SK-N-SH (cell line): ENCODE data around the gene MAP4K4.

Source experiments
- ELF1 ChIP-seq: IDR thresholded peaks from 2 replicates; pipeline ENCODE4 v1.4.0; 2012
- FOSL2 ChIP-seq: IDR thresholded peaks from 2 replicates; pipeline ENCODE4 v1.4.0; 2012; ENCODE audit warnings: low read depth, mild to moderate bottlenecking, moderate library complexity, borderline replicate concordance
- FOXJ3 ChIP-seq: sonication (generic); formaldehyde crosslinking; IDR thresholded peaks from 2 replicates; pipeline ENCODE4 v1.5.1; 2020; ENCODE audit warnings: mild to moderate bottlenecking, missing genetic modification reagents
- FOXM1 ChIP-seq: IDR thresholded peaks from 2 replicates; pipeline ENCODE4 v1.4.0; 2012; ENCODE audit warnings: low read depth, mild to moderate bottlenecking
- MXI1 ChIP-seq: IDR thresholded peaks from 2 replicates; pipeline ENCODE4 v1.6.1; 2012; ENCODE audit warnings: mild to moderate bottlenecking, low read depth, low read length, improper control_type of control experiment
- POLR2AphosphoS5 ChIP-seq: IDR thresholded peaks from 2 replicates; pipeline ENCODE4 v1.6.1; 2012; ENCODE audit warnings: low read depth, low read length
- RAD21 ChIP-seq: IDR thresholded peaks from 2 replicates; pipeline ENCODE4 v1.6.1; 2012; ENCODE audit warnings: mild to moderate bottlenecking, low read length
- RCOR1 ChIP-seq: fragments of 150-350 bp; IDR thresholded peaks from 2 replicates; pipeline ENCODE4 v1.6.1; 2017; ENCODE audit warnings: antibody characterized with exemption, low read length
- RFX5 ChIP-seq: IDR thresholded peaks from 2 replicates; pipeline ENCODE4 v1.6.1; 2012; ENCODE audit warnings: mild to moderate bottlenecking, improper control_type of control experiment, low read length
- SIN3A ChIP-seq: IDR thresholded peaks from 2 replicates; pipeline ENCODE4 v1.6.1; 2012; ENCODE audit warnings: low read depth, mild to moderate bottlenecking, low read length, moderate library complexity, borderline replicate concordance
- TF ChIP-seq, protein P1 (sequence below): IDR thresholded peaks from 2 replicates; pipeline ENCODE4 v1.6.1; 2012; ENCODE audit warnings: mild to moderate bottlenecking, low read depth, low read length, moderate library complexity
- TF ChIP-seq, protein P2 (sequence below): fragments of 200-600 bp; sonication (generic); IDR thresholded peaks from 2 replicates; pipeline ENCODE4 v1.6.1; 2017; ENCODE audit warnings: antibody characterized with exemption, mild to moderate bottlenecking, moderate library complexity
- TF ChIP-seq, protein P3 (sequence below): IDR thresholded peaks from 2 replicates; pipeline ENCODE4; 2012
- TF ChIP-seq, protein P4 (sequence below): IDR thresholded peaks from 2 replicates; pipeline ENCODE4 v1.4.0; 2012; ENCODE audit warnings: low read depth

DNA sequence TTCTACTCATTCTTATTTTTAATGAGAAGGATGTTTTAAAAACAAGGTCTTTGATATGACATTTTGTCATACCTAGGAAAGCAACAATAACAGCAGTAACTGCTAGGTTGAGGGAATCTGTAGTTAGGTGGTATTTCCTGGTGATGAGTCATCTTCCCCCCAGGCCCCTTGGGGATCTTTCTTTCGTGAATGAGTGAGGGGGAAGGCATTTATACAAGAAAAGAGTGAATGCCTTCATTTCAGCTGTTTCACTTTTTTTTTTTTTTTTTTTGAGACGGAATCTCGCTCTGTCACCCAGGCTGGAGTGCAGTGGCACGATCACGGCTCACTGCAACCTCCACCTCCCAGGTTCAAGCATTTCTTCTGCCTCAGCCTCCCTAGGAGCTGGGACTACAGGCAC, 108.6 kb downstream of the MAP4K4 start:
- TF ChIP-seq ELF1 (no peak), RAD21 (no peak), RFX5 (no peak), FOSL2 (peak; percentile 78), SIN3A (0 out of 2 replicates have a peak, but pooled peaks have one; percentile 43), FOXM1 (no peak), RCOR1 (no peak), POLR2AphosphoS5 (no peak), MXI1 (no peak), FOXJ3 (CRISPR knock-in tag) (no peak)
- TF ChIP-seq, protein P1, sequence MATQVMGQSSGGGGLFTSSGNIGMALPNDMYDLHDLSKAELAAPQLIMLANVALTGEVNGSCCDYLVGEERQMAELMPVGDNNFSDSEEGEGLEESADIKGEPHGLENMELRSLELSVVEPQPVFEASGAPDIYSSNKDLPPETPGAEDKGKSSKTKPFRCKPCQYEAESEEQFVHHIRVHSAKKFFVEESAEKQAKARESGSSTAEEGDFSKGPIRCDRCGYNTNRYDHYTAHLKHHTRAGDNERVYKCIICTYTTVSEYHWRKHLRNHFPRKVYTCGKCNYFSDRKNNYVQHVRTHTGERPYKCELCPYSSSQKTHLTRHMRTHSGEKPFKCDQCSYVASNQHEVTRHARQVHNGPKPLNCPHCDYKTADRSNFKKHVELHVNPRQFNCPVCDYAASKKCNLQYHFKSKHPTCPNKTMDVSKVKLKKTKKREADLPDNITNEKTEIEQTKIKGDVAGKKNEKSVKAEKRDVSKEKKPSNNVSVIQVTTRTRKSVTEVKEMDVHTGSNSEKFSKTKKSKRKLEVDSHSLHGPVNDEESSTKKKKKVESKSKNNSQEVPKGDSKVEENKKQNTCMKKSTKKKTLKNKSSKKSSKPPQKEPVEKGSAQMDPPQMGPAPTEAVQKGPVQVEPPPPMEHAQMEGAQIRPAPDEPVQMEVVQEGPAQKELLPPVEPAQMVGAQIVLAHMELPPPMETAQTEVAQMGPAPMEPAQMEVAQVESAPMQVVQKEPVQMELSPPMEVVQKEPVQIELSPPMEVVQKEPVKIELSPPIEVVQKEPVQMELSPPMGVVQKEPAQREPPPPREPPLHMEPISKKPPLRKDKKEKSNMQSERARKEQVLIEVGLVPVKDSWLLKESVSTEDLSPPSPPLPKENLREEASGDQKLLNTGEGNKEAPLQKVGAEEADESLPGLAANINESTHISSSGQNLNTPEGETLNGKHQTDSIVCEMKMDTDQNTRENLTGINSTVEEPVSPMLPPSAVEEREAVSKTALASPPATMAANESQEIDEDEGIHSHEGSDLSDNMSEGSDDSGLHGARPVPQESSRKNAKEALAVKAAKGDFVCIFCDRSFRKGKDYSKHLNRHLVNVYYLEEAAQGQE = no peak
- TF ChIP-seq, protein P2, sequence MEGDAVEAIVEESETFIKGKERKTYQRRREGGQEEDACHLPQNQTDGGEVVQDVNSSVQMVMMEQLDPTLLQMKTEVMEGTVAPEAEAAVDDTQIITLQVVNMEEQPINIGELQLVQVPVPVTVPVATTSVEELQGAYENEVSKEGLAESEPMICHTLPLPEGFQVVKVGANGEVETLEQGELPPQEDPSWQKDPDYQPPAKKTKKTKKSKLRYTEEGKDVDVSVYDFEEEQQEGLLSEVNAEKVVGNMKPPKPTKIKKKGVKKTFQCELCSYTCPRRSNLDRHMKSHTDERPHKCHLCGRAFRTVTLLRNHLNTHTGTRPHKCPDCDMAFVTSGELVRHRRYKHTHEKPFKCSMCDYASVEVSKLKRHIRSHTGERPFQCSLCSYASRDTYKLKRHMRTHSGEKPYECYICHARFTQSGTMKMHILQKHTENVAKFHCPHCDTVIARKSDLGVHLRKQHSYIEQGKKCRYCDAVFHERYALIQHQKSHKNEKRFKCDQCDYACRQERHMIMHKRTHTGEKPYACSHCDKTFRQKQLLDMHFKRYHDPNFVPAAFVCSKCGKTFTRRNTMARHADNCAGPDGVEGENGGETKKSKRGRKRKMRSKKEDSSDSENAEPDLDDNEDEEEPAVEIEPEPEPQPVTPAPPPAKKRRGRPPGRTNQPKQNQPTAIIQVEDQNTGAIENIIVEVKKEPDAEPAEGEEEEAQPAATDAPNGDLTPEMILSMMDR = no peak
- TF ChIP-seq, protein P3, sequence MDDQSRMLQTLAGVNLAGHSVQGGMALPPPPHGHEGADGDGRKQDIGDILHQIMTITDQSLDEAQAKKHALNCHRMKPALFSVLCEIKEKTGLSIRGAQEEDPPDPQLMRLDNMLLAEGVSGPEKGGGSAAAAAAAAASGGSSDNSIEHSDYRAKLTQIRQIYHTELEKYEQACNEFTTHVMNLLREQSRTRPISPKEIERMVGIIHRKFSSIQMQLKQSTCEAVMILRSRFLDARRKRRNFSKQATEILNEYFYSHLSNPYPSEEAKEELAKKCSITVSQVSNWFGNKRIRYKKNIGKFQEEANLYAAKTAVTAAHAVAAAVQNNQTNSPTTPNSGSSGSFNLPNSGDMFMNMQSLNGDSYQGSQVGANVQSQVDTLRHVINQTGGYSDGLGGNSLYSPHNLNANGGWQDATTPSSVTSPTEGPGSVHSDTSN = 0 out of 2 replicates have a peak, but pooled peaks have one; percentile 29
- TF ChIP-seq, protein P4, sequence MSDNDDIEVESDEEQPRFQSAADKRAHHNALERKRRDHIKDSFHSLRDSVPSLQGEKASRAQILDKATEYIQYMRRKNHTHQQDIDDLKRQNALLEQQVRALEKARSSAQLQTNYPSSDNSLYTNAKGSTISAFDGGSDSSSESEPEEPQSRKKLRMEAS = no peak
